GM12873 (cell line): ENCODE measurements around the gene EIF4E1B.

Experiments used
- CTCF ChIP-seq: IDR thresholded peaks from 2 replicates; pipeline ENCODE4 v1.5.1; 2012; ENCODE audit warnings: low read depth, mild to moderate bottlenecking, moderate library complexity, low read length, control low read depth; ENCODE audit not compliant: insufficient read depth; ENCODE audit errors: missing control alignments

The EIF4E1B gene

GRCh38 chr5:176609724-176610434 is 20.6 kb upstream of the EIF4E1B start, which contains the start of gene GPRIN1:
Gene GPRIN1, minus strand, starts transcription at chr5:176610156. Its CDS starts 10,322 bp downstream, at chr5:176599834.
- peak; percentile 29 for TF ChIP-seq CTCF

DNA sequence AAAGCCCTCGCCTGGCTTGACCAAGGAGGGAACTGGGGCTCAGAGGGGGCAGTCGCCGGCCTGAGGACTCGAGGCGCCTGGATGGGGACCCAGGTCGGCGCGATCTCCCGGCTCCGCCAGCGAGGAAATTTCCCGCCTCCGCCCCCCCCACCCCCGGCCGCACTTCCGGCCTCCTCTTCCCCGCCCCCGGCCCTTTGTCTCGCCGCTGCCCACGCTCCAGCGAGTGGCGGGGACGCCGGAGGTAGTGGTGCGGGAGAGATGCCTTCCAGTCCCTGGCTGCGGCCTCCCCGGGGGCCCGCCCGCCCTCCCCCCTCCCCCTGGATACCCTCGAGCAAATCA is 20.1 kb upstream of the EIF4E1B start:
- TF ChIP-seq CTCF = no peak

DNA sequence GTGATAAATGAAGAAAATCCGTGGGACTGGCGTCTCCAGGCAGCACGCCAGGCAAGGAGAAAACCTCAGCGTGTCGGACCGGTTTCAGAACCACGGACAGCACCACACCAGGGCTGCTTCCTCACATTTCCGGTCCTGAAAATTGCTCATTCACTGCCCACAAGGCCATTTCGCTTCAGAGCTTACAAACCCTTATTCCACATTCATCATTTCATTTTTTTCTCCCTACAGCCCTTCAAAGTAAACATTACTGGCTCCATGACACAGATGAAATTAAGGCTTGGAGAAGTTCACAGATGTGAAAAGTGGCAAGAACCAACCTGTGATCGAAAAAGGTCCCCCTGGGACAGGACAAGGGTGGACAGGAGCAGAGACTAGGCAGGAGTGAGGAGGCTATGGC is 19.0 kb upstream of the EIF4E1B start:
- no peak for TF ChIP-seq CTCF

GRCh38 chr5:176612008-176612407 is 18.5 kb upstream of the EIF4E1B start:
- no peak for TF ChIP-seq CTCF

GRCh38 chr5:176612855-176613254 is 17.6 kb upstream of the EIF4E1B start:
- TF ChIP-seq CTCF = no peak

DNA sequence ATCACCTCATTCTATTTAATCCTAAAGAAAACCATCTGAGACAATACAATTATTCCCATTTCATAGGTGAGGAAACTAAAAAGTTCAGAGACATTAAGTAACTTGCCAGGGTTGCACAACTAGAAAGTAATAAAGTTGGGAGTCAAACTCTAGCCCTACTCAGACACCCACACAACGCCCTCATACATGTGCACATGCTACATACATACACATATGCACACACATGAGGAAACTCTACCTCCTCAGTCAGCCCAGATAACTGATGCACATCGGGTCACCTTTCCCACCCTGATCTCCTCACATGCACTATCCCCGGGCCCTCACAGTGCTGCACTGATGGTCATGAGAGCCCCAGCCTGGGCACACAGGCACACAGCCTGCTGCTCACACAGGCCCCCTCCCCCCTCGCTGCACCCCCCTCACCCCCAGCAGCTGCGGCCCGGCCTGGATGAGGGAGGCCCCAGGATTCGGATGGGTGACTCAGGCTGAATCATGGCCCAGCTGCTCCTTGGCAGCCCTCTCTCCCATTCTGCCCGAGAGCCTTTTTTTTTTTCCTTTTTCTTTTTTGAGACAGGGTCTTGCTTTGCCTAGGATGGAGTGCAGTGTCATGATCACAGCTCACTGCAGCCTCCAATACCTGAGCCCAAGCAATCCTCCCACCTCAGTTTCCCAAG is 15.5 kb upstream of the EIF4E1B start:
- TF ChIP-seq CTCF = no peak

DNA sequence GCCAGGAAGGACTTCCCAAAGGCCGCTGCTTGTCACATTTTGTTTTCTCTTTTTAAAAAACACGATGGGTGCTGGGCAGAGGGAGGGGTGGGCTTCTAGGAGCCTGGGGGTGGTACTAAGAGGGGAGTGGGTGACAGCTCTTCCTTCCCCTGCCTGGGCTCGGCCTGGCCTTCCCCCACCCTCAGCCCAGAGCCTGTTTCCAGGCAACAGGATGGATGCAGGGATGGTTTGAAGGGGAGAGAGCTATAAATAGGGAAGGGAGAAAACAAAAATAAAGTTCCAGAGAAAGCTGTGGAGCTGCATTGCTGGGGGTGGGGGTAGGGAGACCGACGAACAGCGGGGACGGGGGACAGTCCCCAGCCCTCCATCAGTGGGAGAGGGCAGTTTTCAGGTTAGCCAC is 14.0 kb upstream of the EIF4E1B start:
- no peak for TF ChIP-seq CTCF
